ENCODE measurements around the gene FSIP2.

Gene FSIP2

DNA sequence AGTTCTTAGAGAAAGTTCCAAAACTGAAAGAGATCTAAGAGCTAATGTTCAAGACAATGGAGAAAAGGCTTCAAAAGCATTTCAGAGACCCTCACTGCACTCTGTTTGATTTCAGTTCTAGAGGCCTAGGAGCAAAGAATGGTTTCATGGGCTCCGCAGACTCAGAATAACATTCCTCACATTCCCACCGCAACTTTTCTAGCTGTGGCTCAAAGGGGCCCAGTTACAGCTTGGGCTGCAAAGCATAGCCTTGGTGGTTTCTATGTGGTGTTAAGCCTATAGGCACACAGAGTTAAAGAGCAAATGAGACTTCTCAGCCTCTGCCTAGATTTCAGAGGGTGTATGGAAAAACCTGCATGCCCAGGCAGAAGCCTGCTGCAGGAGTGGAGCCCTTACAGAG, 73.0 kb downstream of the FSIP2 start:
- H4K20me1 ChIP-seq (ENCODE audit: insufficient read depth, low read length), result no peaks in the 10 kb centered on the region
- TF ChIP-seq EZH2 (optimal IDR thresholded peaks at IDR 0.05; ENCODE audit: low read depth, low read length), result no peak
- TF ChIP-seq, protein P1, sequence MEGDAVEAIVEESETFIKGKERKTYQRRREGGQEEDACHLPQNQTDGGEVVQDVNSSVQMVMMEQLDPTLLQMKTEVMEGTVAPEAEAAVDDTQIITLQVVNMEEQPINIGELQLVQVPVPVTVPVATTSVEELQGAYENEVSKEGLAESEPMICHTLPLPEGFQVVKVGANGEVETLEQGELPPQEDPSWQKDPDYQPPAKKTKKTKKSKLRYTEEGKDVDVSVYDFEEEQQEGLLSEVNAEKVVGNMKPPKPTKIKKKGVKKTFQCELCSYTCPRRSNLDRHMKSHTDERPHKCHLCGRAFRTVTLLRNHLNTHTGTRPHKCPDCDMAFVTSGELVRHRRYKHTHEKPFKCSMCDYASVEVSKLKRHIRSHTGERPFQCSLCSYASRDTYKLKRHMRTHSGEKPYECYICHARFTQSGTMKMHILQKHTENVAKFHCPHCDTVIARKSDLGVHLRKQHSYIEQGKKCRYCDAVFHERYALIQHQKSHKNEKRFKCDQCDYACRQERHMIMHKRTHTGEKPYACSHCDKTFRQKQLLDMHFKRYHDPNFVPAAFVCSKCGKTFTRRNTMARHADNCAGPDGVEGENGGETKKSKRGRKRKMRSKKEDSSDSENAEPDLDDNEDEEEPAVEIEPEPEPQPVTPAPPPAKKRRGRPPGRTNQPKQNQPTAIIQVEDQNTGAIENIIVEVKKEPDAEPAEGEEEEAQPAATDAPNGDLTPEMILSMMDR (IDR thresholded peaks at IDR 0.05; ENCODE audit: low read length), result no peak
- TF ChIP-seq EZH2phosphoT487 (IDR thresholded peaks at IDR 0.05; ENCODE audit: low read length), result no peak

DNA sequence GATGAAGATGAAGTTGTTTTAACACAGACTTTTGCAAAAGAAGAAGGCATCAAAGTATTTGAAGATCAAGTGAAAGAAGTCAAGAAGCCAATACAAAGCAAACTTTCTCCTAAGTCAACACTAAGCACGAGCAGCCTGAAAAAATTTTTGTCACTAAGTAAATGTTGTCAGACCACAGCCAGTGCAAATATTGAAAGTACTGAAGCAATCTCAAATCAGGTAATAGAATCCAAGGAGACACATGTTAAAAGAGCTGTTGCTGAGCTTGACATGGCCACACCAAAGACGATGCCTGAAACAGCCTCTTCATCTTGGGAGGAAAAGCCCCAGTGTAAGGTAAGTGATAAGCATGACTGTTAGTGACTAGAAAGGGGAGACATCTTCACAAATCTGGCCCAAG, 75.1 kb downstream of the FSIP2 start:
- H4K20me1 ChIP-seq (ENCODE audit: insufficient read depth, low read length), result no peaks in the 10 kb centered on the region

More for the DNA sequence above, 73.0 kb downstream of the FSIP2 start:
- Histone ChIP-seq H3K9me3 (replicated peaks; ENCODE audit: insufficient read depth, low read length) (no peaks in the 10 kb centered on the region), H3K27ac (ENCODE audit: low read length) (no peak overlapping the region), H3K9ac (ENCODE audit: low read length) (no peak overlapping the region), H3K4me2 (ENCODE audit: low read depth, low read length) (no peak overlapping the region), H3K27me3 (replicated peaks; ENCODE audit: insufficient read depth, low read length) (no peaks in the 10 kb centered on the region), H2AFZ (ENCODE audit: low read length) (no peak overlapping the region), H3K4me3 (ENCODE audit: low read length) (no peak overlapping the region), H3K4me1 (ENCODE audit: low read length) (no peaks in the 10 kb centered on the region), H3K79me2 (ENCODE audit: low read length) (no peaks in the 10 kb centered on the region), H3K9me2 (replicated peaks; ENCODE audit: insufficient read depth, low read length) (no peaks in the 10 kb centered on the region), H3K36me3 (replicated peaks; ENCODE audit: insufficient read depth, low read length) (no peaks in the 10 kb centered on the region), H3F3A (ENCODE audit: insufficient read depth, low read length) (no peaks in the 10 kb centered on the region)
- no peak for DNase-seq

DNA sequence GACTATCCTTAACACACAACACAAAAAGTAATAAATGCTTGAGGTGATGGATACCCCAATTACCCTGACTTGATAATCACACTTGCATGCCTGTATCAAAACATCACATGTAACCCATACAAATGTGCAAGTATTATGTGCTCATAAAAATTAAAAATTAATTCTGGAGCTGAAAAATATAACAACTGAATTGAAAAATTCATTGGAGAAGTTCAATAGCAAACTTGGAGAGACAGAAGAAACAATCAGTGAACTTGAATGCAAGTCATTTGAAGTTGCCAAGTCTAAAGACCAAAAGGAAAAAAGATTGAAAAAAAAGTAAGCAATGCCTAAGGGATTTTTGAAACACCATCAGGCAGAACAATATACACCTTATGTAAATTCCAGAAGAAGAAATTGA, 79.4 kb downstream of the FSIP2 start:
- H3K9me3 ChIP-seq (replicated peaks; ENCODE audit: insufficient read depth, low read length), result no peaks in the 10 kb centered on the region
- H3K4me1 ChIP-seq (ENCODE audit: low read length), result no peaks in the 10 kb centered on the region
- H3K79me2 ChIP-seq (ENCODE audit: low read length), result no peaks in the 10 kb centered on the region
- no peak overlapping the region for H3K27ac ChIP-seq (ENCODE audit: low read length)
- no peaks in the 10 kb centered on the region for H4K20me1 ChIP-seq (ENCODE audit: insufficient read depth, low read length)
- H3K9ac ChIP-seq (ENCODE audit: low read length), result no peak overlapping the region
- H3K27me3 ChIP-seq (replicated peaks; ENCODE audit: insufficient read depth, low read length), result no peaks in the 10 kb centered on the region
- TF ChIP-seq, protein P1 (IDR thresholded peaks at IDR 0.05; ENCODE audit: low read length), result no peak
- no peak for TF ChIP-seq EZH2phosphoT487 (IDR thresholded peaks at IDR 0.05; ENCODE audit: low read length)
- TF ChIP-seq EZH2 (optimal IDR thresholded peaks at IDR 0.05; ENCODE audit: low read depth, low read length), result no peak
- no peak overlapping the region for H2AFZ ChIP-seq (ENCODE audit: low read length)
- no peak for DNase-seq
- no peaks in the 10 kb centered on the region for H3K9me2 ChIP-seq (replicated peaks; ENCODE audit: insufficient read depth, low read length)
- no peak overlapping the region for H3K4me2 ChIP-seq (ENCODE audit: low read depth, low read length)
- no peaks in the 10 kb centered on the region for H3F3A ChIP-seq (ENCODE audit: insufficient read depth, low read length)
- H3K4me3 ChIP-seq (ENCODE audit: low read length), result no peak overlapping the region
- H3K36me3 ChIP-seq (replicated peaks; ENCODE audit: insufficient read depth, low read length), result no peaks in the 10 kb centered on the region

More for the DNA sequence above, 75.1 kb downstream of the FSIP2 start:
- Histone ChIP-seq H3K9ac (ENCODE audit: low read length) (no peak overlapping the region), H3F3A (ENCODE audit: insufficient read depth, low read length) (no peaks in the 10 kb centered on the region), H3K27me3 (replicated peaks; ENCODE audit: insufficient read depth, low read length) (no peaks in the 10 kb centered on the region), H3K4me3 (ENCODE audit: low read length) (no peak overlapping the region), H3K4me2 (ENCODE audit: low read depth, low read length) (no peak overlapping the region), H2AFZ (ENCODE audit: low read length) (no peak overlapping the region), H3K9me3 (replicated peaks; ENCODE audit: insufficient read depth, low read length) (no peaks in the 10 kb centered on the region), H3K4me1 (ENCODE audit: low read length) (no peaks in the 10 kb centered on the region), H3K27ac (ENCODE audit: low read length) (no peak overlapping the region), H3K36me3 (replicated peaks; ENCODE audit: insufficient read depth, low read length) (no peaks in the 10 kb centered on the region), H3K79me2 (ENCODE audit: low read length) (no peaks in the 10 kb centered on the region), H3K9me2 (replicated peaks; ENCODE audit: insufficient read depth, low read length) (no peaks in the 10 kb centered on the region)
- DNase-seq, result no peak
- no peak for TF ChIP-seq EZH2phosphoT487 (IDR thresholded peaks at IDR 0.05; ENCODE audit: low read length)
- TF ChIP-seq EZH2 (optimal IDR thresholded peaks at IDR 0.05; ENCODE audit: low read depth, low read length), result no peak
- TF ChIP-seq, protein P1 (IDR thresholded peaks at IDR 0.05; ENCODE audit: low read length), result no peak
